ENCODE results near the gene ZNF195.

DNA sequence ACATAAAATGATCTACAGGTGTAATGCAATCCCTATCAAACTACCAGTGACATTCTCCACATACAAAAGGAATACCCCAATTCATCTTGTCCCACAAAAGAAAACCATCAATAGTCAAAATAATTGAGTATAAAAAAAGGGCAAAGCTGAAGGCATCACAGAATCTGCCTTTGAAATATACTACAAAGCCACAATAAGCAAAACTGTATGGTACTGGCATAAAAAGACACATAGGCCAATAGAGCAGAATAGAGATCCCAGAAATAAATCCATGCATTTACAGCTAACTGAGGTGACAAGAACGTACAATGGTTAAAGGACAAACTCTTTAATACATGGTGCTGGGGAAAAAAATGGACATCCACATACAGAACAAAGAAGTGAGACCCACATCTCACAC, 31.8 kb downstream of the ZNF195 start:
- no peak for TF ChIP-seq POLR2A (IDR thresholded peaks at IDR 0.05)
- no peak for TF ChIP-seq EP300 (IDR thresholded peaks at IDR 0.05)
- TF ChIP-seq, protein P1, sequence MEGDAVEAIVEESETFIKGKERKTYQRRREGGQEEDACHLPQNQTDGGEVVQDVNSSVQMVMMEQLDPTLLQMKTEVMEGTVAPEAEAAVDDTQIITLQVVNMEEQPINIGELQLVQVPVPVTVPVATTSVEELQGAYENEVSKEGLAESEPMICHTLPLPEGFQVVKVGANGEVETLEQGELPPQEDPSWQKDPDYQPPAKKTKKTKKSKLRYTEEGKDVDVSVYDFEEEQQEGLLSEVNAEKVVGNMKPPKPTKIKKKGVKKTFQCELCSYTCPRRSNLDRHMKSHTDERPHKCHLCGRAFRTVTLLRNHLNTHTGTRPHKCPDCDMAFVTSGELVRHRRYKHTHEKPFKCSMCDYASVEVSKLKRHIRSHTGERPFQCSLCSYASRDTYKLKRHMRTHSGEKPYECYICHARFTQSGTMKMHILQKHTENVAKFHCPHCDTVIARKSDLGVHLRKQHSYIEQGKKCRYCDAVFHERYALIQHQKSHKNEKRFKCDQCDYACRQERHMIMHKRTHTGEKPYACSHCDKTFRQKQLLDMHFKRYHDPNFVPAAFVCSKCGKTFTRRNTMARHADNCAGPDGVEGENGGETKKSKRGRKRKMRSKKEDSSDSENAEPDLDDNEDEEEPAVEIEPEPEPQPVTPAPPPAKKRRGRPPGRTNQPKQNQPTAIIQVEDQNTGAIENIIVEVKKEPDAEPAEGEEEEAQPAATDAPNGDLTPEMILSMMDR (IDR thresholded peaks at IDR 0.05), result no peak
- TF ChIP-seq POLR2AphosphoS5 (IDR thresholded peaks at IDR 0.05), result no peak

Measured in suprapubic skin (tissue), 4 donors.